Measurements from ENCODE around the gene PIK3CB. TPM values are rescaled to one million over a fixed set of nuclear protein-coding genes. Genes with fewer than 3 reads are reported as not detected.

PIK3CB gene
- total RNA-seq, 6 donors from 2014 or later: 26.1 to 77.2 (median 40.6) TPM

DNA sequence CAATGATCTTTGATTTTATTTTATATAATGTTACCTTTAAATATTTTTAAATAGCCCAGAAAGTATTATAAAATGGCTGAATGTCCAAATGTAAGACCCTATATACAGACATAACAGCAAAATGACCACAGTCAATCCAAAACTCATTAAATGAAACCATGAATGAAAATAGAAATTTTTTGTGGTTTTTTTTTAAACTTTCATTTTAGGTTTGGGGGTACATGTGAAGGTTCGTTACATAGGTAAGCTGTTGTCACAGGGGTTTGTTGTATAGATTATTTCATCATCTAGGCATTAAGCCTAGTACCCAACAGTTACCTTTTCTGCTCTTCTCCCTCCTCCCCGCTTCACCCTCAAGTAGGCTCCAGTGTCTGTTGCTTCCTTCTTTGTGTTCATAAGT, 117.4 kb downstream of the PIK3CB start:
- Histone ChIP-seq H3K36me3 (peaks cover 0 to 11% (median 6%) of the 10 kb centered on the region in 4 donors), H3K27me3 (no peaks in the 10 kb centered on the region), H3K4me3 (no peak overlapping the region), H3K9me3 (no peaks in the 10 kb centered on the region), H3K4me1 (no peaks in the 10 kb centered on the region), H3K27ac (no peak overlapping the region)
- 94 to 96% methylated on average over 2 of the region's 2 CpGs for WGBS, 2 donors
- no peak for TF ChIP-seq POLR2A (IDR thresholded peaks at IDR 0.05)
- TF ChIP-seq POLR2AphosphoS5 (IDR thresholded peaks at IDR 0.05): no peak
- TF ChIP-seq EP300 (IDR thresholded peaks at IDR 0.05): no peak
- TF ChIP-seq, protein P1, sequence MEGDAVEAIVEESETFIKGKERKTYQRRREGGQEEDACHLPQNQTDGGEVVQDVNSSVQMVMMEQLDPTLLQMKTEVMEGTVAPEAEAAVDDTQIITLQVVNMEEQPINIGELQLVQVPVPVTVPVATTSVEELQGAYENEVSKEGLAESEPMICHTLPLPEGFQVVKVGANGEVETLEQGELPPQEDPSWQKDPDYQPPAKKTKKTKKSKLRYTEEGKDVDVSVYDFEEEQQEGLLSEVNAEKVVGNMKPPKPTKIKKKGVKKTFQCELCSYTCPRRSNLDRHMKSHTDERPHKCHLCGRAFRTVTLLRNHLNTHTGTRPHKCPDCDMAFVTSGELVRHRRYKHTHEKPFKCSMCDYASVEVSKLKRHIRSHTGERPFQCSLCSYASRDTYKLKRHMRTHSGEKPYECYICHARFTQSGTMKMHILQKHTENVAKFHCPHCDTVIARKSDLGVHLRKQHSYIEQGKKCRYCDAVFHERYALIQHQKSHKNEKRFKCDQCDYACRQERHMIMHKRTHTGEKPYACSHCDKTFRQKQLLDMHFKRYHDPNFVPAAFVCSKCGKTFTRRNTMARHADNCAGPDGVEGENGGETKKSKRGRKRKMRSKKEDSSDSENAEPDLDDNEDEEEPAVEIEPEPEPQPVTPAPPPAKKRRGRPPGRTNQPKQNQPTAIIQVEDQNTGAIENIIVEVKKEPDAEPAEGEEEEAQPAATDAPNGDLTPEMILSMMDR (IDR thresholded peaks at IDR 0.05): no peak
- ATAC-seq (ENCODE audit: low FRiP score in 2 of 2) (no peak), DNase-seq (no peak)

DNA sequence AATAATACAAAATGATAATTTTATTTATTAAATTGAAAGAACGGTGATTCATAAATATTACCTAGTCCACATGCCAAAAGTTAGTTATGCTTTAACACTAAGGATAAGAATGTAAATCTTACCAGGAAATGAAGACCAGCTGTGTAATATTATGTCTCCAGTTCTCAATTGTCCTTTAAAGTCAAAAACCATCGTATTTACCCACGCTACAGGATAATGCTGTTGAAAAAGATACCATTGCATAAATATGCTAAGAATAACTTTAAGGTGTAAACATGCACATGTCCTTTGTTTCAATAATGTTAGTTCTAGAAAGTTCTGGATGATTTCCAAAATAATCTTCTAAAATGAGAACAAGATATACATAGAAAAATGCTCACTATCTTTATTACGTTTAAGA, 122.6 kb downstream of the PIK3CB start:
- DNase-seq: no peak

DNA sequence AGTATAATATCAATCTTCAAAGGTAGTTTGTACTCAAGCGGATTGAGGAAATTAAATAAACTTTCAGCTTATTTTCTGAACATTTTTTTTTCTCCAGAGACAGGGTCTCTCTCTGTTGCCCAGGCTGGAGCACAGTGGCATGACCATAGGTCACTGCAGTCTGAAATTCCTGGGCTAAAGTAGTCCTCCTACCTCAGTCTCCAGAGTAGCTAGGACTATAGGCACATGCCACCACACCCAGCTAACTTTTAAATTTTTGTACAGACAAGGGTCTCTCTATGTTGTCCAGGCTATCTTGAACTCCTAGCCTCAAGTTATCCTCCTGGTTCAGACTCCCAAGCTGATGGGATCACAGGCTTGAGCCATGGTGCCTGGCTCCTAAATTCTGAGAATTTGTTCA, 129.1 kb downstream of the PIK3CB start:
- peaks cover 0 to 33% (median 6%) of the 10 kb centered on the region in 4 donors for H3K36me3 ChIP-seq
- no peak for TF ChIP-seq EP300 (IDR thresholded peaks at IDR 0.05)
- TF ChIP-seq POLR2AphosphoS5 (IDR thresholded peaks at IDR 0.05): no peak
- TF ChIP-seq, protein P1 (IDR thresholded peaks at IDR 0.05): no peak
- WGBS, 2 donors: 94 to 98% methylated on average over 1 of the region's 1 CpG
- no peaks in the 10 kb centered on the region for H3K9me3 ChIP-seq
- no peaks in the 10 kb centered on the region for H3K4me1 ChIP-seq
- no peaks in the 10 kb centered on the region for H3K27me3 ChIP-seq
- ATAC-seq (ENCODE audit: low FRiP score in 2 of 2) (no peak), DNase-seq (no peak)
- H3K27ac ChIP-seq: no peak overlapping the region
- no peak overlapping the region for H3K4me3 ChIP-seq

More for the DNA sequence above, 122.6 kb downstream of the PIK3CB start:
- Histone ChIP-seq H3K4me3 (no peak overlapping the region), H3K27me3 (no peaks in the 10 kb centered on the region), H3K36me3 (peaks cover 0 to 31% (median 9%) of the 10 kb centered on the region in 4 donors), H3K27ac (no peak overlapping the region), H3K9me3 (no peaks in the 10 kb centered on the region), H3K4me1 (no peaks in the 10 kb centered on the region)
- WGBS, 2 donors: 66 to 71% methylated on average over 4 of the region's 4 CpGs
- no peak for TF ChIP-seq EP300 (IDR thresholded peaks at IDR 0.05)
- TF ChIP-seq, protein P1 (IDR thresholded peaks at IDR 0.05): no peak
- no peak for TF ChIP-seq POLR2AphosphoS5 (IDR thresholded peaks at IDR 0.05)
- TF ChIP-seq POLR2A (IDR thresholded peaks at IDR 0.05): no peak
- ATAC-seq (ENCODE audit: low FRiP score in 2 of 2): no peak

DNA sequence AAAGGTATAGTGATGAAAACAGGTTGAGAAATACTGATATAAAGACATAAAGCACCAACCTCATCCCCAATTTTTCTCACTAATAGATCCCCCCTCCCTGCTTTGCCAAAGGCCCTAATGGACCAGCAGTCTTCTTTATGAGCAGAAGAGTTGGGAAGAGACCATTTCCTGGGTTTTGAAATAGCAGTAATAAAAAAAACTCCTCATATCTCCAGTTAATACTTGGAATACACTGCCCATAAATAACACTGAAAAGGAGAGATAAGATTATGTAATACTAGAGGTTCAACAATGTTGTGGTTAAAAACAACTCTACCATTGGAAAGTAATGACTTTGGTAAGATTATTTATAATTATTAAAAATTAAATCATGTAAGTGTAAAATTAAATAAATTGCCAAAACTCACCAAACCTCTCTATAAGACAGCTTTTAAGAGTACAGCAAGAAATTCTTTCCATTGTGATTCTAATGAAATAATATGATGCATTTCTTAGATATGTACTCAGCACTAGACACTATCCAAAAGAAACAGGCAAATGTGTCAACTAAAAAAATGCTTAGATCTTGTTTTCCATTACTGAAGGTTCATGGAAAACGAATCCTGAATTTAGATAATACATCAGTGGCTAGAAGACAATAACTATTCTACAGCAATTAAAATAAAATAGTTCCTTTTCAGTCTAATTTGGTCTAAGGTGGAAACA, 137.9 kb downstream of the PIK3CB start:
- Histone ChIP-seq H3K27ac (no peak overlapping the region), H3K9me3 (no peaks in the 10 kb centered on the region), H3K4me3 (no peak overlapping the region), H3K4me1 (peaks cover 0 to 5% (median 0%) of the 10 kb centered on the region in 4 donors), H3K36me3 (peaks cover 0 to 32% (median 12%) of the 10 kb centered on the region in 4 donors), H3K27me3 (no peaks in the 10 kb centered on the region)
- TF ChIP-seq, protein P1 (IDR thresholded peaks at IDR 0.05): no peak
- TF ChIP-seq POLR2AphosphoS5 (IDR thresholded peaks at IDR 0.05) (no peak), EP300 (IDR thresholded peaks at IDR 0.05) (no peak), POLR2A (IDR thresholded peaks at IDR 0.05) (no peak)
- ATAC-seq (ENCODE audit: low FRiP score in 2 of 2) (no peak), DNase-seq (no peak)
- 89 to 93% methylated on average over 1 of the region's 1 CpG for WGBS, 2 donors
